CD4-positive, alpha-beta T cell (primary cell): ENCODE data around the gene DNAH11. TPM values are rescaled to one million over a fixed set of nuclear protein-coding genes. Genes with fewer than 3 reads are reported as not detected.

ENCODE experiments used
- ATAC-seq: fragments of 200-7000 bp; cut with Tn5 transposase; one replicate; pipeline ENCODE4 v1.10.0; 2022; ENCODE audit warnings: mild to moderate bottlenecking; ENCODE audit not compliant: poor library complexity
- CTCF ChIA-PET: fragments of 350-600 bp; sonication (Branson Sonifier 250); formaldehyde crosslinking; loops from one replicate; lab custom pipeline; 2021; ENCODE audit warnings: antibody characterized with exemption, inconsistent platforms; lab: Charles Lee
- POLR2A ChIA-PET: fragments of 350-600 bp; sonication (Branson Sonifier 250); formaldehyde crosslinking; loops from one replicate; lab custom pipeline; 2021; ENCODE audit warnings: antibody characterized with exemption, inconsistent platforms; lab: Charles Lee
- DNase-seq, 14 experiments: peaks; one replicate each; pipeline ENCODE4 v3.0.0-alpha.2; 2013 to 2020; ENCODE audit warnings: mixed read lengths in 2 of 14
- H3K27ac ChIP-seq, 2 donors: one replicate each; pipeline versions ENCODE4 v1.5.1 to v1.7.0; 2013; ENCODE audit warnings: low read length in 2 of 2, low read depth in 1 of 2, mild to moderate bottlenecking in 1 of 2
- H3K27me3 ChIP-seq, 2 experiments: 1 replicate in 1 of 2; 2 replicates in 1 of 2; pipeline versions ENCODE4 v1.6.1 to v1.7.0; 2013; ENCODE audit warnings: low read length in 2 of 2, control low read depth in 1 of 2, mild to moderate bottlenecking in 1 of 2, moderate library complexity in 1 of 2; ENCODE audit not compliant: insufficient read depth in 2 of 2, control insufficient read depth in 1 of 2
- H3K36me3 ChIP-seq: one replicate; pipeline ENCODE4 v1.6.1; 2013; ENCODE audit warnings: low read length, control low read depth; ENCODE audit not compliant: insufficient read depth
- H3K4me1 ChIP-seq: one replicate; pipeline ENCODE4 v1.6.1; 2013; ENCODE audit warnings: low read length, control low read depth; ENCODE audit not compliant: insufficient read depth
- H3K4me3 ChIP-seq: one replicate; pipeline ENCODE4 v1.5.1; 2013; ENCODE audit warnings: mild to moderate bottlenecking, low read length, moderate library complexity
- H3K9me3 ChIP-seq, 2 experiments: 1 replicate in 1 of 2; 2 replicates in 1 of 2; pipeline versions ENCODE4 v1.6.1 to v1.7.0; 2013; ENCODE audit warnings: low read length in 2 of 2, mild to moderate bottlenecking in 2 of 2, control low read depth in 1 of 2, moderate library complexity in 1 of 2; ENCODE audit not compliant: control insufficient read depth in 1 of 2, insufficient read depth in 1 of 2
- H3K27ac Mint-ChIP-seq: one replicate; pipeline ENCODE4 v1.8.0; 2020; ENCODE audit warnings: mixed read lengths
- H3K27me3 Mint-ChIP-seq: one replicate; pipeline ENCODE4 v1.8.0; 2021; ENCODE audit warnings: mixed read lengths
- H3K36me3 Mint-ChIP-seq: one replicate; pipeline ENCODE4 v1.8.0; 2021; ENCODE audit warnings: low read depth, mixed read lengths
- H3K4me1 Mint-ChIP-seq: one replicate; pipeline ENCODE4 v1.8.0; 2021; ENCODE audit warnings: low read depth, mixed read lengths
- H3K4me3 Mint-ChIP-seq: one replicate; pipeline ENCODE4 v1.8.0; 2020; ENCODE audit warnings: mild to moderate bottlenecking, mixed read lengths
- H3K9me3 Mint-ChIP-seq: one replicate; pipeline ENCODE4 v1.8.0; 2020; ENCODE audit warnings: mixed read lengths
- intact Hi-C, 2 experiments: fragments of 100-400 bp; cut with DNase I in 1 of 2; cut with micrococcal nuclease in 1 of 2; formaldehyde crosslinking; loops; one replicate each; pipeline versions ENCODE4 v1.15.1 to v1.9.0; 2023 to 2025; cut with DNase I, micrococcal nuclease
- total RNA-seq, 174 experiments: library from RNA in 2 of 174; stranded (reverse) in 2 of 174; gene quantifications; one replicate each; pipeline ENCODE4 v1.2.3 and lab custom pipeline; 2021 to 2026
- TF ChIP-seq, protein P1 (sequence below): fragments of 200-600 bp; IDR thresholded peaks from one replicate; pipeline ENCODE4 v1.8.0; 2022; ENCODE audit warnings: antibody characterized with exemption, mild to moderate bottlenecking

Gene DNAH11
- total RNA-seq, 2 experiments from 2014 or later, result 0.11 TPM; not detected in 1

DNA sequence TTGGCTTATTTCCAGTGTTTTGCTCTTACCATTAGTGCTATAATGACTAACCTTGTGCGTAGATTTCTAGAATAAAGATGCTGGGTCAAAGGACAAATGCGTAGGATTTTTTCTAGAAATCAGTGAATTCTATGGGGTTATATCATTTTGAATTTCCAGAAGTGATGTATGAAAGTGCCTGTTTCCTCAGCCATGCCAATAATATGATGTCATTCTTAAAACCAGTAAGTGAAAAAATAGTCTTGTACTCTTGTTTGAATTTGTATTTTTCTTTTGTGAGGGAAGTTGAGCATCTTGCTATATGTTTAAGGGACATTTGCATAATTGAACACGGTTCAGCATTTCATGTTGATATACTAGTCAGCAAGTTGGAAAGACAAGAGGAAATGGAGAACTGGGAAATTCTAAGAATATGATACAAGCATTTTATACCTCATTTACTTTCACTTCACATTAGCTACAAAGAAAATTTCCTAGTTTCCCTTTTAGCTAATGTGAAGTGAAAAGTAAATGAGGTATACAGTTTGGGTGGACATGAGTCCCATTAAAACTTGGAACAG lies 3.8 kb upstream of the DNAH11 start:
- no peaks in the 10 kb centered on the region for H3K36me3 Mint-ChIP-seq
- CTCF ChIA-PET, result no interaction called here
- TF ChIP-seq, protein P1, sequence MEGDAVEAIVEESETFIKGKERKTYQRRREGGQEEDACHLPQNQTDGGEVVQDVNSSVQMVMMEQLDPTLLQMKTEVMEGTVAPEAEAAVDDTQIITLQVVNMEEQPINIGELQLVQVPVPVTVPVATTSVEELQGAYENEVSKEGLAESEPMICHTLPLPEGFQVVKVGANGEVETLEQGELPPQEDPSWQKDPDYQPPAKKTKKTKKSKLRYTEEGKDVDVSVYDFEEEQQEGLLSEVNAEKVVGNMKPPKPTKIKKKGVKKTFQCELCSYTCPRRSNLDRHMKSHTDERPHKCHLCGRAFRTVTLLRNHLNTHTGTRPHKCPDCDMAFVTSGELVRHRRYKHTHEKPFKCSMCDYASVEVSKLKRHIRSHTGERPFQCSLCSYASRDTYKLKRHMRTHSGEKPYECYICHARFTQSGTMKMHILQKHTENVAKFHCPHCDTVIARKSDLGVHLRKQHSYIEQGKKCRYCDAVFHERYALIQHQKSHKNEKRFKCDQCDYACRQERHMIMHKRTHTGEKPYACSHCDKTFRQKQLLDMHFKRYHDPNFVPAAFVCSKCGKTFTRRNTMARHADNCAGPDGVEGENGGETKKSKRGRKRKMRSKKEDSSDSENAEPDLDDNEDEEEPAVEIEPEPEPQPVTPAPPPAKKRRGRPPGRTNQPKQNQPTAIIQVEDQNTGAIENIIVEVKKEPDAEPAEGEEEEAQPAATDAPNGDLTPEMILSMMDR, result no peak
- DNase-seq (no peak), ATAC-seq (no peak)
- H3K4me3 Mint-ChIP-seq, result no peak overlapping the region
- Histone ChIP-seq H3K4me3 (no peak overlapping the region), H3K9me3 (peaks cover 0 to 20% of the 10 kb centered on the region in 2 experiments), H3K27ac (no peak overlapping the region), H3K27me3 (peaks cover 24 to 37% of the 10 kb centered on the region in 2 experiments), H3K36me3 (no peaks in the 10 kb centered on the region), H3K4me1 (peaks cover 14% of the 10 kb centered on the region)
- H3K9me3 Mint-ChIP-seq, result no peaks in the 10 kb centered on the region
- POLR2A ChIA-PET, result interaction anchor here (0.9 kb wide), 1 partner anchor 20 kb away, joined by 3 read pairs; no protein-coding TSS in a partner anchor
- intact Hi-C loops, result no loop called here
- H3K4me1 Mint-ChIP-seq, result peaks cover 18% of the 10 kb centered on the region
- H3K27ac Mint-ChIP-seq, result no peak overlapping the region
- H3K27me3 Mint-ChIP-seq, result peaks cover 46% of the 10 kb centered on the region

DNA sequence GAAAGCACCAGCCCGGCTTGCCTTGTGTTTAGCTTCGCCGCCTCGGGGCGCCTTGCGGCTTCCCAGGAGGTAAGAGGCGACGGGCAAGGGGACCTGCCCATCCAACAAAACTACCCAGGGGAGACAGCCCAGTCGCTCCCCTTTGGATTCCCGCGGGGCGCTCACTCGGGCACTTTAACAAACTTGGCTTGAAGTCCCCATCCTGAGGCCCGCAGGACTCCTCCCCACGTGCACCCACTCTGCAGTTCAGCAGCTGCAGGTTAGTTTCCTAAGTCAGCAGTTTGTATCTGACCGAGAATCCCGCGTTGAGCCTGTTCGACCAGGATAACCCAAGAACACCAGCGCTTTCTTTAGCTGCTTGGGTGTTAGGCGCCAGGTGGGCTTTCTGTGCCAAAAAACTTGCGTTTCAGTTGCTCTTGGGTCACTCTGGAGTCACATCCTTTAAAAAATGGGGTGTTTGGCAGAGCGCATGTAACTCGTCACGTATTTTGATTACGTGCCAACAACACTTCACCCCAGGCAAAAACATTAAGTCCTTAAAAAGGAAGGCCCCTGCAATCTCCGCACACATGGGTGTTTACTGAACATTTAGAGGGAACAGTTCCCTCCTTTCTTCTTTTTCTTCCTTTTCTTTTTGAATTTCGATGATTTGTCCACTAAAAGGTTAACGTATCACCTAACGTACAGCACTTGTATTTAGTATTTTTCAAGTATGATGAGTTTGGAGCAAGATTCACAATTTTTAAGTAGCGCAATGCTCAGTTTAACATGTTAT lies 876 bp downstream of the DNAH11 start:
- Histone ChIP-seq H3K36me3 (no peaks in the 10 kb centered on the region), H3K4me1 (peaks cover 14% of the 10 kb centered on the region), H3K27me3 (peaks cover 28 to 52% of the 10 kb centered on the region in 2 experiments), H3K9me3 (peaks cover 0 to 10% of the 10 kb centered on the region in 2 experiments), H3K27ac (no peak overlapping the region), H3K4me3 (peak overlapping the region; percentile 36)
- intact Hi-C loops, result no loop called here
- ChIA-PET CTCF (no interaction called here), POLR2A (no interaction called here)
- TF ChIP-seq, protein P1, result no peak
- Mint-ChIP-seq H3K27me3 (peaks cover 77% of the 10 kb centered on the region), H3K4me3 (peak overlapping the region; percentile 70), H3K4me1 (peaks cover 11% of the 10 kb centered on the region), H3K36me3 (no peaks in the 10 kb centered on the region), H3K27ac (no peak overlapping the region), H3K9me3 (no peaks in the 10 kb centered on the region)
- ATAC-seq (no peak), DNase-seq (no peak)

DNA sequence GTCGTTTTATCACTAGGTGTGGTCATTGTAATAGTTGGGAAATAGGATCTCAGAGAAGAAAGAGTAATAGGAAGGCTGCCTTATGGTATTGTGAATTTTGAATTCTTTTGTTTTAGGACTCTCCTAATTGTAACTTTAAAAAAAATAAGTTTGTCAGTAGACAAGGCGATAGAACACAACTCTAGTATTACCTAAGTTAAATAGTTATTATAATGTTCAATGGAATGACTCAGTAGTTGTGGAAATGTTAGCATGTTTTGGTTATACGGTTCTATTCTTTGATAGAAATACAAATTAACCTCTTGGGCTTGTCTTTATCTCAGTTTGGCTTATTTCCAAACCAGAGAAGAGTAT lies 1.4 kb downstream of the DNAH11 start:
- H3K4me1 ChIP-seq, result peaks cover 14% of the 10 kb centered on the region
- H3K9me3 Mint-ChIP-seq, result no peaks in the 10 kb centered on the region
- H3K27me3 Mint-ChIP-seq, result peaks cover 76% of the 10 kb centered on the region
- H3K27me3 ChIP-seq, result peaks cover 28 to 52% of the 10 kb centered on the region in 2 experiments
- H3K4me1 Mint-ChIP-seq, result peaks cover 11% of the 10 kb centered on the region
- peak overlapping the region; percentile 70 for H3K4me3 Mint-ChIP-seq
- ATAC-seq (no peak), DNase-seq (no peak)
- no peak overlapping the region for H3K27ac Mint-ChIP-seq
- intact Hi-C loops, result no loop called here
- CTCF ChIA-PET, result no interaction called here
- no peak overlapping the region for H3K27ac ChIP-seq
- POLR2A ChIA-PET, result no interaction called here
- H3K4me3 ChIP-seq, result no peak overlapping the region
- no peaks in the 10 kb centered on the region for H3K36me3 Mint-ChIP-seq
- TF ChIP-seq, protein P1, result no peak
- no peaks in the 10 kb centered on the region for H3K36me3 ChIP-seq
- peaks cover 0 to 10% of the 10 kb centered on the region in 2 experiments for H3K9me3 ChIP-seq
